Neuronal stem cell (in vitro differentiated cells): ENCODE results near the gene AOAH.
A peak's percentile ranks its signal among the peaks of the same experiment; 100 is the strongest.

Experiments used
- DNase-seq: peaks from one replicate; pipeline ENCODE4 v3.0.0-alpha.2; 2013; ENCODE audit warnings: low spot score
- H2AFZ ChIP-seq: one replicate; pipeline ENCODE4 v1.6.1; 2013; ENCODE audit warnings: mild to moderate bottlenecking, low read length, inconsistent platforms
- H2AK5ac ChIP-seq: 2 replicates; pipeline ENCODE4 v1.6.1; 2013; ENCODE audit warnings: low read depth, mild to moderate bottlenecking, inconsistent platforms, low read length, moderate library complexity, mixed read lengths
- H2BK120ac ChIP-seq: 2 replicates; pipeline ENCODE4 v1.6.1; 2013; ENCODE audit warnings: low read depth, mild to moderate bottlenecking, inconsistent platforms, low read length, moderate library complexity, mixed read lengths
- H2BK12ac ChIP-seq: one replicate; pipeline ENCODE4 v1.6.1; 2013; ENCODE audit warnings: low read length, inconsistent platforms
- H2BK15ac ChIP-seq: 2 replicates; pipeline ENCODE4 v1.6.1; 2013; ENCODE audit warnings: mild to moderate bottlenecking, low read length, inconsistent platforms, mixed read lengths
- H2BK5ac ChIP-seq: one replicate; pipeline ENCODE4 v1.6.1; 2013; ENCODE audit warnings: inconsistent platforms, mild to moderate bottlenecking, low read length, moderate library complexity
- H3K14ac ChIP-seq: one replicate; pipeline ENCODE4 v1.6.1; 2013; ENCODE audit warnings: low read length, inconsistent platforms
- H3K18ac ChIP-seq: 2 replicates; pipeline ENCODE4 v1.6.1; 2013; ENCODE audit warnings: low read length, inconsistent platforms
- H3K23ac ChIP-seq: 2 replicates; pipeline ENCODE4 v1.6.1; 2013; ENCODE audit warnings: low read depth, mild to moderate bottlenecking, mixed read lengths, low read length, inconsistent platforms; ENCODE audit not compliant: poor library complexity
- H3K27ac ChIP-seq: replicated peaks from 3 replicates; pipeline ENCODE4 v1.5.1; 2013; ENCODE audit warnings: low read length, inconsistent platforms
- H3K27me3 ChIP-seq, 3 experiments: 2 replicates each; pipeline ENCODE4 v1.6.1; 2013; ENCODE audit warnings: low read length in 3 of 3, mild to moderate bottlenecking in 2 of 3, inconsistent platforms in 1 of 3, low read depth in 1 of 3, mixed read lengths in 1 of 3, moderate library complexity in 1 of 3; ENCODE audit not compliant: control insufficient read depth in 3 of 3, insufficient read depth in 3 of 3
- H3K36me3 ChIP-seq, 2 donors: replicated peaks in 1 of 2; 2 replicates each; pipeline ENCODE4 v1.6.1; 2013; ENCODE audit warnings: low read length in 2 of 2; ENCODE audit not compliant: control insufficient read depth in 2 of 2, insufficient read depth in 2 of 2
- H3K4ac ChIP-seq: 2 replicates; pipeline ENCODE4 v1.6.1; 2013; ENCODE audit warnings: inconsistent platforms, mild to moderate bottlenecking, low read length, moderate library complexity
- H3K4me1 ChIP-seq, 2 donors: 1 replicate in 1 of 2; 2 replicates in 1 of 2; pipeline ENCODE4 v1.6.1; 2013; ENCODE audit warnings: low read length in 2 of 2, low read depth in 1 of 2; ENCODE audit not compliant: control insufficient read depth in 2 of 2, insufficient read depth in 1 of 2
- H3K4me2 ChIP-seq: one replicate; pipeline ENCODE4 v1.6.1; 2013; ENCODE audit warnings: mild to moderate bottlenecking, low read length, inconsistent platforms; ENCODE audit not compliant: insufficient read depth, poor library complexity, severe bottlenecking
- H3K4me3 ChIP-seq, 2 donors: 2 replicates each; pipeline ENCODE4 v1.5.1; 2013; ENCODE audit warnings: low read length in 2 of 2, mild to moderate bottlenecking in 2 of 2, inconsistent platforms in 1 of 2, moderate library complexity in 1 of 2
- H3K79me1 ChIP-seq: one replicate; pipeline ENCODE4 v1.6.1; 2013; ENCODE audit warnings: low read depth, mild to moderate bottlenecking, inconsistent platforms, low read length, moderate library complexity
- H3K9ac ChIP-seq: one replicate; pipeline ENCODE4 v1.6.1; 2013; ENCODE audit warnings: mild to moderate bottlenecking, low read depth, low read length, inconsistent platforms; ENCODE audit not compliant: poor library complexity
- H3K9me3 ChIP-seq, 2 donors: replicated peaks in 1 of 2; 2 replicates each; pipeline versions ENCODE3 to v1.6.1; 2013; ENCODE audit warnings: low read length in 2 of 2, mild to moderate bottlenecking in 2 of 2, inconsistent platforms in 1 of 2, low read depth in 1 of 2, mixed read lengths in 1 of 2, moderate library complexity in 1 of 2; ENCODE audit not compliant: control insufficient read depth in 2 of 2, insufficient read depth in 1 of 2
- H4K8ac ChIP-seq: one replicate; pipeline ENCODE4 v1.6.1; 2013; ENCODE audit warnings: low read depth, mild to moderate bottlenecking, inconsistent platforms, low read length, moderate library complexity
- H4K91ac ChIP-seq: one replicate; pipeline ENCODE4 v1.6.1; 2013; ENCODE audit warnings: low read length, low read depth, mild to moderate bottlenecking, inconsistent platforms; ENCODE audit not compliant: poor library complexity
- WGBS, 2 donors: extraction: QIAGEN DNeasy Blood & Tissue Kit; methylation state at CpG; one replicate each; pipeline ENCODE4 v1.1.7; 2013; ENCODE audit warnings: missing lambda C conversion rate in 2 of 2, mixed read lengths in 1 of 2; ENCODE audit not compliant: insufficient read length in 2 of 2, insufficient replicate concordance in 1 of 2; ENCODE audit errors: extremely low coverage in 2 of 2; 5-methylcytosine and 5-hydroxymethylcytosine counted together

AOAH gene

DNA sequence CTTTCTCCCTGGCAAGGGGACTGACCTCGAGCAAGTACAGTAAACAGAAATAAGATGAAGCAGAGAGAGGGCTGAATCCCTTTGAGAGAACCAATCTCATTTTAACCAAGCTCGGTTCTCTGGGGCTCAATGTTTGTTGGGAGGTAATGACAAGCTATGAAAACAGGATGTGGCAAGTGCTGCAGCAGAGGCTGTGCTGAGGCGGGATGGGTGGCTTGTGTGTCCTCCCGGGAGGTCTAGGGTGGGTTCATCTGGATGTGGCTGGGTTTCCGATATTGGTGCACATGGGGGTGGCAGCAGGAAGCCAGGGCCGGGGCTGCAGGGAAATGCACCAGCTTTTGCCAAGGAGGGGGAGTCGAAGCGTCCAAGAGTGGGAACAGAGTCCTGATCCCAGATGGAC lies 84.5 kb downstream of the AOAH start:
- Histone ChIP-seq H3K9me3 (no peaks in the 10 kb centered on the region), H3K79me1 (no peaks in the 10 kb centered on the region), H3K18ac (no peak overlapping the region), H3K27me3 (no peaks in the 10 kb centered on the region), H3K14ac (no peak overlapping the region), H2BK15ac (peak overlapping the region; percentile 3), H3K23ac (no peak overlapping the region), H3K4me2 (no peak overlapping the region), H2BK12ac (no peak overlapping the region), H3K9ac (no peak overlapping the region), H2AK5ac (no peak overlapping the region), H2BK120ac (no peak overlapping the region), H3K27ac (no peak overlapping the region), H2BK5ac (no peak overlapping the region), H4K8ac (no peak overlapping the region), H4K91ac (no peak overlapping the region), H3K4ac (no peak overlapping the region), H3K36me3 (no peaks in the 10 kb centered on the region), H2AFZ (no peak overlapping the region), H3K4me1 (peaks cover 10 to 14% of the 10 kb centered on the region in 2 donors), H3K4me3 (no peak overlapping the region)
- no peak for DNase-seq
- no CpG with 5 or more reads among the region's 8 CpGs for WGBS, 2 donors

DNA sequence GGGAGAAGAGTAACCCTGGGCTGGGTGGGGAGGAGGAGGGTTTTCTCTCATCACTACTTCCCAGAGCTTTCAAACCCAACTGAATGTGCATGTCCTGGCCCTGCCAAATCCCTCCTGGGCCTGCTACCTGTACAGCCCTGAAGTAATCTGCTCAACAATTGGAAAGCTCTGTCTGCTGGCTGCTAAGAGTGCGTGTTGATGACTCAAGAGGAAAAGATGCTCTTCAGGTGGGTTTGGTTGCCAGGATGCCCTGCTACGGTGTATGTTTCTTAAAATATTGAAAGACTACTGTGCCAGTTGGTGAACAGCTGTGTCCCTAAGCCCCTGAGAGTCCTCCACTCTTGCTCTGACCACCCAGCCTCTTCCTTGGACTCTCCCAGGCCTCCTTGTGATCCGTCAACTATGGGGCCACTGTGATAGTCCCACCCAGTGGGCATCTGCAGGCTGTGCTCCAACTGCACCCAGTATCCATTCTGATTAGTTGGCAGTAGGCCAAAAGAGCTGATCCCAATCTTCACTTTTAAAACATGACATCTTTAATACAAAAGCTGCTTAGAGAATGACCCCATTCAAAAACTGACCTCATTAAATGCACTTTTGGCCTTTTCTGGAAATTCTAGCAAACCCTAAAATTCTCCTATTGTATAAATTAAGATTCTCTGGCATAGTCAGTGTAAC lies 85.6 kb downstream of the AOAH start:
- Histone ChIP-seq H3K9ac (no peak overlapping the region), H3K79me1 (no peaks in the 10 kb centered on the region), H4K91ac (no peak overlapping the region), H2BK5ac (no peak overlapping the region), H3K18ac (no peak overlapping the region), H2BK15ac (no peak overlapping the region), H3K36me3 (no peaks in the 10 kb centered on the region), H3K4me1 (peaks cover 11 to 13% of the 10 kb centered on the region in 2 donors), H3K4me2 (no peak overlapping the region), H3K14ac (no peak overlapping the region), H3K4ac (no peak overlapping the region), H3K27me3 (no peaks in the 10 kb centered on the region), H3K9me3 (no peaks in the 10 kb centered on the region), H2BK120ac (no peak overlapping the region), H3K23ac (no peak overlapping the region), H3K4me3 (no peak overlapping the region), H3K27ac (no peak overlapping the region), H2AFZ (no peak overlapping the region), H2BK12ac (no peak overlapping the region), H4K8ac (no peak overlapping the region), H2AK5ac (no peak overlapping the region)
- WGBS, 2 donors: no CpG with 5 or more reads among the region's 3 CpGs
- no peak for DNase-seq

DNA sequence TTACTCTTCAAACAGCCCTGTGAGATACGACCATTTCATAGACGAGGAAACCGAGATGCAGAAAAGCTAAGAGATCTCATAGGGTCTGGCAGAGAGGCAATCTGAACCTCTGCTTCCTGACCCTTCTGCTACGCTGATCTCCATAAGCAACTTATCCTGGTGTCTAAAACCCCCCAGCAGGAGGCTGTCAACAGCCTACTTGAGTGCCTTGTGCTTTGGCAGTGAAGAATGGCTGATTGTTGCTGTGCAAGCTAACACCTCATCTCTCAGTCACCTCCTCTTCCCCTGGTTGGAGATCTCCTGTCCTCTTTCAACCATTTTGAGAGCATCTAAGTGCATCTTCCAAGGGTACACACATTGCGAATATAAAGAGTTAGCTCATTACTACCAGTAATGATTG lies 86.2 kb downstream of the AOAH start:
- H3K9me3 ChIP-seq: no peaks in the 10 kb centered on the region
- H2BK120ac ChIP-seq: no peak overlapping the region
- no peak overlapping the region for H3K27ac ChIP-seq
- no peaks in the 10 kb centered on the region for H3K79me1 ChIP-seq
- H4K91ac ChIP-seq: no peak overlapping the region
- H3K9ac ChIP-seq: no peak overlapping the region
- H2AFZ ChIP-seq: no peak overlapping the region
- H4K8ac ChIP-seq: no peak overlapping the region
- H3K23ac ChIP-seq: no peak overlapping the region
- no peak overlapping the region for H3K18ac ChIP-seq
- no peak for DNase-seq
- H3K4me3 ChIP-seq: no peak overlapping the region
- no peaks in the 10 kb centered on the region for H3K36me3 ChIP-seq
- H3K4me1 ChIP-seq: peaks cover 11 to 18% of the 10 kb centered on the region in 2 donors
- no peak overlapping the region for H3K4ac ChIP-seq
- no peak overlapping the region for H2BK5ac ChIP-seq
- H2BK12ac ChIP-seq: no peak overlapping the region
- no peaks in the 10 kb centered on the region for H3K27me3 ChIP-seq
- H3K14ac ChIP-seq: no peak overlapping the region
- no peak overlapping the region for H3K4me2 ChIP-seq
- no peak overlapping the region for H2BK15ac ChIP-seq
- no CpG with 5 or more reads among the region's 5 CpGs for WGBS, 2 donors
- no peak overlapping the region for H2AK5ac ChIP-seq

DNA sequence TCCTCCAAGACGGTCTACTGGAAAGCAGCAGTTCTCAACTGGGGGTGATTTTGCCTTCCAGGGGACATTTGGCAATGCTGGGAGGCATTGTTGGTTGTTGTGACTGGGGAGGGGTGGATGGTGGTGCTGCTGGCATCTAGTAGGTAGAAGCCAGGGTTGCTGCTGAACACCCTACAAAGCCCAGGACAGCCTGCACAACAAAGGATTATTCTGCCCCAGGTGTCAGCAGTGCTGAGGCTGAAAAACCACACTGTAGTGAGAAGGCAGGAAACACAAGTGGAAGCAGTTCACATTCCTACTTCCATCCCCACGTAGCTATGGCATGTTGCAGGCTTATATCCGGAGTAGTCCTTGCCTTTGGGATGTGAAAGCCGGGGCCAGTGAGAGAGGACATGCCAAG lies 86.9 kb downstream of the AOAH start:
- H3K36me3 ChIP-seq: no peaks in the 10 kb centered on the region
- H3K79me1 ChIP-seq: no peaks in the 10 kb centered on the region
- H3K4me1 ChIP-seq: peaks cover 15 to 22% of the 10 kb centered on the region in 2 donors
- no peak overlapping the region for H3K27ac ChIP-seq
- no peak overlapping the region for H3K14ac ChIP-seq
- H3K4me3 ChIP-seq: no peak overlapping the region
- H3K9ac ChIP-seq: no peak overlapping the region
- H3K27me3 ChIP-seq: no peaks in the 10 kb centered on the region
- H2BK12ac ChIP-seq: no peak overlapping the region
- H2BK5ac ChIP-seq: no peak overlapping the region
- WGBS, 2 donors: no CpG with 5 or more reads among the region's 4 CpGs
- no peak overlapping the region for H3K23ac ChIP-seq
- H3K4ac ChIP-seq: no peak overlapping the region
- H3K9me3 ChIP-seq: no peaks in the 10 kb centered on the region
- H2BK15ac ChIP-seq: no peak overlapping the region
- no peak overlapping the region for H2AFZ ChIP-seq
- no peak overlapping the region for H3K4me2 ChIP-seq
- H4K91ac ChIP-seq: no peak overlapping the region
- H3K18ac ChIP-seq: no peak overlapping the region
- H2BK120ac ChIP-seq: no peak overlapping the region
- H4K8ac ChIP-seq: no peak overlapping the region
- DNase-seq: no peak
- no peak overlapping the region for H2AK5ac ChIP-seq
